Liver (tissue), 9 donors: ENCODE data around the gene IFIT3. TPM values are rescaled to one million over a fixed set of nuclear protein-coding genes. Genes with fewer than 3 reads are reported as not detected.

Experiments used
- DNase-seq: peaks from one replicate; pipeline ENCODE4 v3.0.0-alpha.2; 2017; ENCODE audit warnings: low spot score
- H3K27ac ChIP-seq, 2 donors: one replicate each; pipeline ENCODE4 v1.7.0; 2013; ENCODE audit warnings: inconsistent platforms in 2 of 2, low read length in 2 of 2, control low read depth in 1 of 2, low read depth in 1 of 2, mild to moderate bottlenecking in 1 of 2
- H3K27me3 ChIP-seq, 4 donors: one replicate each; pipeline versions ENCODE4 v1.6.1 to v1.7.0; 2013; ENCODE audit warnings: low read length in 3 of 4, inconsistent platforms in 1 of 4, mild to moderate bottlenecking in 1 of 4, moderate library complexity in 1 of 4; ENCODE audit not compliant: control insufficient read depth in 4 of 4, insufficient read depth in 4 of 4
- H3K36me3 ChIP-seq, 4 donors: one replicate each; pipeline versions ENCODE4 v1.6.1 to v1.7.0; 2013; ENCODE audit warnings: low read length in 3 of 4, mild to moderate bottlenecking in 3 of 4, low read depth in 1 of 4, moderate library complexity in 1 of 4; ENCODE audit not compliant: control insufficient read depth in 4 of 4, insufficient read depth in 3 of 4
- H3K4me1 ChIP-seq, 4 donors: one replicate each; pipeline versions ENCODE4 v1.6.1 to v1.7.0; 2013; ENCODE audit warnings: low read length in 3 of 4, mild to moderate bottlenecking in 3 of 4, moderate library complexity in 1 of 4; ENCODE audit not compliant: control insufficient read depth in 4 of 4, insufficient read depth in 4 of 4
- H3K4me3 ChIP-seq, 3 donors: one replicate each; pipeline versions ENCODE4 v1.6.1 to v1.7.0; 2013; ENCODE audit warnings: low read length in 3 of 3, control low read depth in 1 of 3, low read depth in 1 of 3, mild to moderate bottlenecking in 1 of 3
- H3K9ac ChIP-seq, 2 donors: one replicate each; pipeline ENCODE4 v1.7.0; 2013; ENCODE audit warnings: low read length in 2 of 2, mild to moderate bottlenecking in 2 of 2, moderate library complexity in 2 of 2, control low read depth in 1 of 2, low read depth in 1 of 2
- H3K9me3 ChIP-seq, 4 donors: one replicate each; pipeline versions ENCODE4 v1.6.1 to v1.7.0; 2013; ENCODE audit warnings: low read length in 3 of 4; ENCODE audit not compliant: control insufficient read depth in 4 of 4
- CTCF ChIP-seq: fragments of 150-350 bp; IDR thresholded peaks from 2 replicates; pipeline ENCODE4 v1.5.1; 2017; ENCODE audit warnings: improper control_type of control experiment, low read depth, low read length; ENCODE audit not compliant: missing input control
- EGR1 ChIP-seq, 2 donors: IDR thresholded peaks; 2 replicates each; pipeline ENCODE4 v1.6.1; 2016 to 2018; ENCODE audit warnings: antibody characterized with exemption in 2 of 2, low read depth in 2 of 2
- GABPA ChIP-seq, 2 donors: IDR thresholded peaks in 1 of 2; conservative IDR thresholded peaks in 1 of 2; 2 replicates each; pipeline ENCODE4 v1.6.1; 2016; ENCODE audit warnings: antibody characterized with exemption in 2 of 2, mild to moderate bottlenecking in 1 of 2, moderate library complexity in 1 of 2
- HNF4A ChIP-seq, 2 donors: conservative IDR thresholded peaks; 2 replicates each; pipeline ENCODE4 v1.6.1; 2016; ENCODE audit warnings: antibody characterized with exemption in 2 of 2, mild to moderate bottlenecking in 2 of 2
- HNF4G ChIP-seq: IDR thresholded peaks from 2 replicates; pipeline ENCODE4 v1.6.1; 2016; ENCODE audit warnings: antibody characterized with exemption
- JUND ChIP-seq, 2 donors: IDR thresholded peaks; 2 replicates each; pipeline ENCODE4 v1.6.1; 2016; ENCODE audit warnings: antibody characterized with exemption in 2 of 2
- NR2F2 ChIP-seq: IDR thresholded peaks from 2 replicates; pipeline ENCODE4 v1.6.1; 2016; ENCODE audit warnings: antibody characterized with exemption
- RAD21 ChIP-seq, 2 donors: IDR thresholded peaks; 2 replicates each; pipeline ENCODE4 v1.6.1; 2016; ENCODE audit warnings: antibody characterized with exemption in 2 of 2, mild to moderate bottlenecking in 2 of 2
- REST ChIP-seq: IDR thresholded peaks from 2 replicates; pipeline ENCODE4 v1.6.1; 2016; ENCODE audit warnings: antibody characterized with exemption, mild to moderate bottlenecking
- RXRA ChIP-seq, 2 donors: IDR thresholded peaks; 2 replicates each; pipeline ENCODE4 v1.6.1; 2017 to 2018; ENCODE audit warnings: antibody characterized with exemption in 2 of 2, mild to moderate bottlenecking in 1 of 2
- SP1 ChIP-seq: IDR thresholded peaks from 2 replicates; pipeline ENCODE4 v1.6.1; 2018; ENCODE audit warnings: antibody characterized with exemption, mild to moderate bottlenecking
- TAF1 ChIP-seq: conservative IDR thresholded peaks from 2 replicates; pipeline ENCODE4 v1.6.1; 2016; ENCODE audit warnings: antibody characterized with exemption, mild to moderate bottlenecking
- WGBS: extraction: QIAGEN DNeasy Blood & Tissue Kit; methylation state at CpG from one replicate; pipeline ENCODE4 v1.1.7; 2013; 5-methylcytosine and 5-hydroxymethylcytosine counted together
- polyA plus RNA-seq, 2 donors: library from polyadenylated mRNA; stranded (reverse) in 1 of 2; unstranded in 1 of 2; fragments of 200-250 nt in 1 of 2; fragments of >200 nt in 1 of 2; fragmentation: Nextera tagmentation in 1 of 2; extraction: Ambion mirVana in 1 of 2; gene quantifications; one replicate each; pipeline versions ENCODE4 v1.2.1 to v1.2.3, GENCODE V29; 2013 to 2015
- total RNA-seq, 2 donors: library from RNA; depleted of rRNA; stranded (reverse); fragments of >200 nt; gene quantifications; one replicate each; pipeline ENCODE4 v1.2.3, GENCODE V29; 2014
- TF ChIP-seq, protein P1 (sequence below): IDR thresholded peaks from 2 replicates; pipeline ENCODE4 v1.6.1; 2016; ENCODE audit warnings: antibody characterized with exemption
- donor health status: healthy.
- donor health status: healthy.
- donor health status: healthy.
- donor health status: healthy.
- donor health status: healthy.

The IFIT3 gene
- total and polyA plus RNA-seq, 4 donors, result 9.2 to 11.2 (median 10.4) TPM

- Histone ChIP-seq H3K9me3 (no peaks in the 10 kb centered on the region), H3K4me3 (peak overlapping the region in 2 of 3 donors; percentile 7 to 34), H3K27ac (no peak overlapping the region), H3K27me3 (no peaks in the 10 kb centered on the region), H3K4me1 (peaks cover 1 to 26% (median 25%) of the 10 kb centered on the region in 4 donors), H3K9ac (no peak overlapping the region), H3K36me3 (peaks cover 5 to 23% (median 19%) of the 10 kb centered on the region in 4 donors)
- DNase-seq, result no peak
- 91% methylated on average over 4 of the region's 4 CpGs for WGBS
- TF ChIP-seq CTCF (no peak), SP1 (no peak), GABPA (IDR thresholded peaks at IDR 0.05 in 1 of 2, conservative IDR thresholded peaks at IDR 0.05 in 1 of 2) (no peak), RAD21 (IDR thresholded peaks at IDR 0.05) (peak in 1 of 2 donors; percentile 22), JUND (IDR thresholded peaks at IDR 0.05) (no peak), HNF4A (conservative IDR thresholded peaks at IDR 0.05) (no peak)
- TF ChIP-seq, protein P1, sequence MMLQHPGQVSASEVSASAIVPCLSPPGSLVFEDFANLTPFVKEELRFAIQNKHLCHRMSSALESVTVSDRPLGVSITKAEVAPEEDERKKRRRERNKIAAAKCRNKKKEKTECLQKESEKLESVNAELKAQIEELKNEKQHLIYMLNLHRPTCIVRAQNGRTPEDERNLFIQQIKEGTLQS, result no peak
Observed at GRCh38 chr10:89304026-89304425, 23.8 kb upstream of the IFIT3 start.

DNA sequence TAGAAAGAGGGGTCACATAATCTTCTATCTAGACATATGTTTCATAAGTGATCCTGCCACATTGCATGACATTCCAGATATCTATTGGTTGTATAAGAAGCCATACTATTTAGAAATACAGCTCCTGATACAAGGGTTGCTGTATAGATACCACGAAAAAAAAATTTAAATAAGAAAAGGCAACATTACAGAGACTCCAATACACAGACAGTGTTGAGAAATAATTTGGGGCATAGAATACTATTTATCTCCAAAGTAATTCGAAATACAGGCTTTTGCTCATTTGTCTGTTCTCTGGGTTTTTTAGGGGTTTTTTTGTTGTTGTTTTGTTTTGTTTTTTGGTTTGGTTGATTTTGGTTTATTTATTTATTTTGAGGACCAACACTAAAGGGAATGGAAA is 23.4 kb upstream of the IFIT3 start:
- Histone ChIP-seq H3K4me3 (no peak overlapping the region), H3K9ac (no peak overlapping the region), H3K9me3 (no peaks in the 10 kb centered on the region), H3K36me3 (peaks cover 5 to 23% (median 19%) of the 10 kb centered on the region in 4 donors), H3K27me3 (no peaks in the 10 kb centered on the region), H3K27ac (no peak overlapping the region), H3K4me1 (peaks cover 1 to 26% (median 25%) of the 10 kb centered on the region in 4 donors)
- TF ChIP-seq SP1, result no peak
- TF ChIP-seq, protein P1, result no peak
- no peak for TF ChIP-seq HNF4G
- TF ChIP-seq JUND (IDR thresholded peaks at IDR 0.05), result no peak
- TF ChIP-seq EGR1 (IDR thresholded peaks at IDR 0.05; ENCODE audit: low read depth in 2 of 2), result no peak
- TF ChIP-seq TAF1, result no peak
- no peak for TF ChIP-seq NR2F2
- TF ChIP-seq REST, result no peak
- TF ChIP-seq RXRA (IDR thresholded peaks at IDR 0.05), result no peak
- TF ChIP-seq CTCF, result no peak
- no peak for TF ChIP-seq GABPA (IDR thresholded peaks at IDR 0.05 in 1 of 2, conservative IDR thresholded peaks at IDR 0.05 in 1 of 2)
- no peak for TF ChIP-seq RAD21 (IDR thresholded peaks at IDR 0.05)
- DNase-seq, result no peak
- 94% methylated on average over 2 of the region's 2 CpGs for WGBS
